ENCODE results near the gene FOXN3.

DNA sequence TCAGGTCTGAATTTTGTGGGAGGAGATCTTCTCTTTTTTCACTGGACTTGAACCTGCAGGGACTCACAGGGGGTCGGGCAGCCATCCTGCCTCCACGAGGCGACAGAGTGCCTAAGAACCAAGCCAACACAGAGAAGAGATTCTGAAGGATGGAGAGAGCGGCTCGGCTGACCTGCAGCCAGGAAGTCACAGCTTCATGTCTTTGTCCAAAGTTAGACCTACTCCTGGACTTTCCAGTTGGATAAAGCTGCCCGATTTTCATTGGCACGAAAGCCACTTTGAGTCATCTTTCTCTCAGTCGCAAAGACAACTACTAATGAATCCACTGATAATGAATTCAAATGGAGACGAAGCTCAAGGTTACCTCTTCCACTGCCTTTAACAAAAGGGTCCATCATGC is 106.8 kb downstream of the FOXN3 start:
- no peak for TF ChIP-seq POLR2A (IDR thresholded peaks at IDR 0.05)
- TF ChIP-seq, protein P1, sequence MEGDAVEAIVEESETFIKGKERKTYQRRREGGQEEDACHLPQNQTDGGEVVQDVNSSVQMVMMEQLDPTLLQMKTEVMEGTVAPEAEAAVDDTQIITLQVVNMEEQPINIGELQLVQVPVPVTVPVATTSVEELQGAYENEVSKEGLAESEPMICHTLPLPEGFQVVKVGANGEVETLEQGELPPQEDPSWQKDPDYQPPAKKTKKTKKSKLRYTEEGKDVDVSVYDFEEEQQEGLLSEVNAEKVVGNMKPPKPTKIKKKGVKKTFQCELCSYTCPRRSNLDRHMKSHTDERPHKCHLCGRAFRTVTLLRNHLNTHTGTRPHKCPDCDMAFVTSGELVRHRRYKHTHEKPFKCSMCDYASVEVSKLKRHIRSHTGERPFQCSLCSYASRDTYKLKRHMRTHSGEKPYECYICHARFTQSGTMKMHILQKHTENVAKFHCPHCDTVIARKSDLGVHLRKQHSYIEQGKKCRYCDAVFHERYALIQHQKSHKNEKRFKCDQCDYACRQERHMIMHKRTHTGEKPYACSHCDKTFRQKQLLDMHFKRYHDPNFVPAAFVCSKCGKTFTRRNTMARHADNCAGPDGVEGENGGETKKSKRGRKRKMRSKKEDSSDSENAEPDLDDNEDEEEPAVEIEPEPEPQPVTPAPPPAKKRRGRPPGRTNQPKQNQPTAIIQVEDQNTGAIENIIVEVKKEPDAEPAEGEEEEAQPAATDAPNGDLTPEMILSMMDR (IDR thresholded peaks at IDR 0.05) = no peak
